Measurements from ENCODE around the gene SMIM29.

SMIM29 gene

DNA sequence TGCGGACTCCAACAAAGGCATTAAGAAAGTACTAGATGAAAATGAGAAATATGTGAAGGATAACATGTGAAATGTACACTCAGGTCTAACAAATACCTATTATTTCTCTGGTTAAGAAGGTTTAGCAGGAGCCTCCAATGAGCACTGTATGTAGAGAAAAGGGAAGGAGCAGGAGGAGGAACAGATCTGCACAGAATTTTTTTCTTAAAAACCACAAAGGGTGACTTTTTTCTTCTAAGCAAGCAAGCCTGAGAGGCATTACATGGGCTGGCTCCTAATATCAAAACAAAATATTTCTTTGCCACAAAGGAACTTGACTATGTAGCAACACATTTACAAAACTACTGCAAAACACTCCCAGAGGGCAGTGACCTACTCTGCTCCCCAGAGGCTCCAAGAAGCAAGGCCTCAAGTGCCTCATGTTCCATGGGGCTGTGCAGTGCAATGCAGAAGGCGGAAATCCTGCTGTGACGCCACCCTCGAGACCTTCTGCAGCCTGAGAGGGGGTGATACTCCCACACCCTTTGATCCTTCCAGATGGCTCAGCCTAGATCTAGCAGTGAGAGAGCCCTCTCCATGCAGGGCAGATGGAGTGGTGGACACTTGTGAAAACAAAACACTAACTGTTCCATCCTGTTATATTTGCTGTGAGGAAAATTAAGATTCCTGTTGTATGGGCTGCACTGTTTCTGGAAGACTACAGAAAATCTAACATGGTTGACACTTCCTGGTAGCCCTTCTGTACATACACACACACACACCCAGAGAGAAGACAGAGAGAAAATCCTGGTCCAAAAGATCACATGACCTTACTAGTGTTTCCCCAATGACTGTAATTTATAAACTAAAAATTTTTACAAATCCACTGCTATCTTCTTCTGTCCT lies 36.0 kb upstream of the SMIM29 start:
- TF ChIP-seq, protein P1, sequence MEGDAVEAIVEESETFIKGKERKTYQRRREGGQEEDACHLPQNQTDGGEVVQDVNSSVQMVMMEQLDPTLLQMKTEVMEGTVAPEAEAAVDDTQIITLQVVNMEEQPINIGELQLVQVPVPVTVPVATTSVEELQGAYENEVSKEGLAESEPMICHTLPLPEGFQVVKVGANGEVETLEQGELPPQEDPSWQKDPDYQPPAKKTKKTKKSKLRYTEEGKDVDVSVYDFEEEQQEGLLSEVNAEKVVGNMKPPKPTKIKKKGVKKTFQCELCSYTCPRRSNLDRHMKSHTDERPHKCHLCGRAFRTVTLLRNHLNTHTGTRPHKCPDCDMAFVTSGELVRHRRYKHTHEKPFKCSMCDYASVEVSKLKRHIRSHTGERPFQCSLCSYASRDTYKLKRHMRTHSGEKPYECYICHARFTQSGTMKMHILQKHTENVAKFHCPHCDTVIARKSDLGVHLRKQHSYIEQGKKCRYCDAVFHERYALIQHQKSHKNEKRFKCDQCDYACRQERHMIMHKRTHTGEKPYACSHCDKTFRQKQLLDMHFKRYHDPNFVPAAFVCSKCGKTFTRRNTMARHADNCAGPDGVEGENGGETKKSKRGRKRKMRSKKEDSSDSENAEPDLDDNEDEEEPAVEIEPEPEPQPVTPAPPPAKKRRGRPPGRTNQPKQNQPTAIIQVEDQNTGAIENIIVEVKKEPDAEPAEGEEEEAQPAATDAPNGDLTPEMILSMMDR (IDR thresholded peaks at IDR 0.05; ENCODE audit: extremely low read depth, missing control alignments) = no peak
- DNase-seq (ENCODE audit: low spot score) = no peak

DNA sequence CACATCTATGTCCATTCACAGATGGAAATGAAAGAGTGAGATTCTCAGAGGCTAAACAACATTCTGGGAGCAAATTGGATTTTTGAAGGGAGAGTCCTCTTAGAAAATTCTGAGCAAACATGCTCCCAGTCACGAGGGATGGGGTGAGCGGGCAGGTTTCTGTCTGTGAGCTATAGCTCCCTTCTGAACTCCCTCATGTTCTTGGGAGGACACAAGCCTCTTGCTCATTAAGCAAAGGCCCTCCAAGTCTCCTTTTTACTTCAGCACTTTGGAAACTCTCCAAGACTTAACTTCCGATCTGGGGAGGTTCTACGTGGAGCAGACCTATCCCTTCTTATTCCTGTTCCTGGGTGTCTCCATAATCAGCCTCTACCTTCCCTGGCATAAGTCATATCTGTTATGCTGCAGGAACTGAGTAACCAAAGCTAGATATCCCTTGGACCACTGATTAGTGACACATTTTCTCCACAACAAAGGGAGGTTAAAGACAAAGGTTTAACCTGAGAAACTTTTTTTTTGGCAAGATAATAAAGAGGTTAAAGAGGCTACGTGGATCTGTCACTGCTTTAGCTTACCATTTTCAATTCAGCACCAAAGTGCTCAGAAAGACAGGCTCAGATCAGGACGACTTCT lies 33.0 kb upstream of the SMIM29 start:
- DNase-seq (ENCODE audit: low spot score) = no peak
- TF ChIP-seq, protein P1 (IDR thresholded peaks at IDR 0.05; ENCODE audit: extremely low read depth, missing control alignments) = no peak

DNA sequence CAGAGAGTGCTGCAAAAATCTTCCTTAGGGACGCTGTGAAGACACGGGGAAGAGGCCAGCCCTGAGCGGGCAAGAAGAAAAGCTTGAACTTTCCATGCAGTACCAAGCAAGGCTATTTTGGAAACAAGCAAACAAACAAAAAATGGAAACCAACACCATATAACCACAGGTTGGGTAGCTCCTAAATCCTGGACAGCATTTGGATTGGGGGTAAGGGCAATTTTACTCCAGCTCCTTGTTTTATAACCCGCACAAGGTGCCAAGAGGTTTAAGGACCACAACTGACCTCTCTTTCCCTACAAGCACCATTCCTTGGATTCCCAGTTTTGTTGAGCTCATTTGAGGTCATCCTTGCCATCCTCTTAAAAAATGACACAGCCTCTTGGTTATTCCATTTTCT lies 31.4 kb upstream of the SMIM29 start:
- no peak for DNase-seq (ENCODE audit: low spot score)
- TF ChIP-seq, protein P1 (IDR thresholded peaks at IDR 0.05; ENCODE audit: extremely low read depth, missing control alignments) = no peak

DNA sequence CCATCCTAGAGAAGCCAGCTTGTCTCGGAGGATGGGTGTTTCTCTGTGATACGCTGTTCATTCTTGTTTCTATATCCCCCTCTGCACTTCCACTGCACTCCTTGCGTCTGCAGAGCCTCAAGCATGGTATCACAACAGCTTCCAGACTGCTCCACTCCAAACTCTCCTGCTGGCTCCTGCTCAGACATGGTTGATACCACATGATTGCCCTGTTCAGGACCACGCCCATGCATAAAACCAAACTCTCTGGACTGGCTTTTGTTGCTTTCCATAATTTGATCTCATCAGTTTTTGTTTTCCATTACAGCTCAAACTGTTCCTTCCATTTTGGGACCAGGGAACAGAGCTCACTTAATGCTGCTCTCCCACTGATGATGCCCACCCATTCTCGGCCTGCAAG lies 30.0 kb upstream of the SMIM29 start:
- TF ChIP-seq, protein P1 (IDR thresholded peaks at IDR 0.05; ENCODE audit: extremely low read depth, missing control alignments) = no peak
- DNase-seq (ENCODE audit: low spot score) = no peak

DNA sequence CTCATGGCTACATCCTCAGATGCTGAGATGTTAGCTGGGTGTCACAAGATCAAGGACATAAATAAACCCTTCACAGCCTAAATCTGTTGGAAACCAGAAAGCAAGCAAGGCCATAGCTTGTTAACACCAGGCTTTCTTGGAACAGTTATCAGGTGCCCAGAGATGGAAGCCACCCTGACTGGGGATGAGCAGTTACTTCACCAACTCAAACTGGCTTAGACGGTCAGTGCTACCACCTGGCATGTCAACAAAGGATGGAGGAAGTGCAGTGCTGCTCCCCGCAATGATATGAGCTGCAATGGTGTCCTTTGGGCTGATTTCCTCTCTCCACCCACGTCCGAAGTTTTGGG lies 28.9 kb upstream of the SMIM29 start:
- no peak for DNase-seq (ENCODE audit: low spot score)
- TF ChIP-seq, protein P1 (IDR thresholded peaks at IDR 0.05; ENCODE audit: extremely low read depth, missing control alignments) = no peak

DNA sequence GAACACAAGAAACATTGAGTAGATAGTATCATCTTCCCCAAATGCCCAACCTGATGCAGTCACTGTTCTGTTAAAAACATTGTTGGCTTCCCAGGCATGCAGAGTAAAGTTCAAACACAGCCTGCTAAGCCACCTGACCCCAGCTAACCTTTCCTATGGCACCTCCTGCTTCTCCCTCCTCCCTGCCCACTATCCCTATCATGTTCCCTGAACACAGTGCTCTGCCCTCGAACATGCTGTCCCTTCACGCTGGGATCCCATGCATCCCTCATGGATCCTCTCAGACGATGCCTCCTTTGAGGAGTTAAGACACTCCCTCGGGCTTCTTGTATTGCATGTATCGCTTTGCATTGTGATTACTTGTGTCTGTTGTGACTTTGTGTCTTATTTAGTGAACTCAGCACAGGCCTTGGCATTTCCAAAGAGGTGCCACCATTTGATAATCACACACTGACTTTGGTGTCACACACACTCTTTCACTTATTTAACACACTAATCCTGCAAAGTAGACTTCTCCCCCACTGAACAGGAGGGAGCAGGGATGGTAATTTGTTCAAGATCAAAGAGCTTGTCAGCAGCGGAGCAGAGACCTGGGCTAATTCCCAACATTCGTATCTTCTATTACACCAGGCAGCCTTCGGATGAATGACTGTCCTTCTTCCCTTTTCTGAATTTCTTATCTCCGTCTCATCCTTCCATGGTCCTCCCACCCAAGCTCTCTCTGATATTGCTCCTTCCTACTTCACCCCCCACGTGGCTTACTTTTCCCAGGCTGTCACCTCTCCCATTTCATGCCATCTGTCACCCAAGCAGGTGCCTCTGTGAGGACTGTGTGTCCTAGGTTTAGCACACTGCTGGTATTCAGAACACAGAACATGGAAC lies 28.3 kb upstream of the SMIM29 start:
- TF ChIP-seq, protein P1 (IDR thresholded peaks at IDR 0.05; ENCODE audit: extremely low read depth, missing control alignments) = no peak
- no peak for DNase-seq (ENCODE audit: low spot score)

All from GM20000 (cell line).